Measurements from ENCODE around the gene NHERF2.
A peak's percentile ranks its signal among the peaks of the same experiment; 100 is the strongest.

GRCh38 chr16:1982991-1983543 lies 43.6 kb upstream of the NHERF2 start:
- TF ChIP-seq CTCF (IDR thresholded peaks at IDR 0.05) (peak in 1 of 4 experiments; percentile 1), POLR2A (IDR thresholded peaks at IDR 0.05) (no peak)

All from uterus (tissue), 2 donors.